GM20431 (cell line): ENCODE data around the gene SBNO1.
"Not testable (repeated sequence)": the region's sequence is repeated elsewhere in the genome, so short reads cannot be mapped to it uniquely, and the experiment has no call there.

Experiments used
- in situ Hi-C: fragments of 300-500 bp; cut with MseI, MboI; formaldehyde crosslinking; loops from one replicate; pipeline ENCODE4 v1.15.0; 2020; ENCODE audit warnings: low sequenced_read_pairs; ENCODE audit not compliant: unreplicated experiment

Gene SBNO1

GRCh38 chr12:123253641-123254459 is 110.8 kb downstream of the SBNO1 start:
- in situ Hi-C loops = no loop called here

DNA sequence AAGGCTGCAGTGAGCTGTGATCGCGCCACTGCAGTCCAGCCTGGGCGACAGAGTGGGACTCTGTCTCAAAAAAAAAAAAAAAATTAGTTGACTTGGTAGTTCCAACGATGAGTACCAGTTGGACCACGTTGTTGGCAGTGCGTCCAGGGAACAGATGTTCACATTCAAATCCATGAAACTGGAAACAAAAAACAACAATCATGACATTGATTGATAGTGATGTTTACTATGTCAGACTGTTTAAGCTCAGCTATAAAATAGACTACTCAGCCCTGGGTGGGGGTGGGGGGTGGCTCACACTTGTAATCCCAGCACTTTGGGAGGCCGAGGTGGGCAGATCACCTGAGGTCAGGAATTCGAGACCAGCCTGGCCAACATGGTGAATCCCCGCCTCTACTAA is 112.3 kb downstream of the SBNO1 start:
- in situ Hi-C loops = not testable (repeated sequence)

- in situ Hi-C loops = no loop called here
Measured at GRCh38 chr12:123251403-123252076, 113.1 kb downstream of the SBNO1 start.

- in situ Hi-C loops = no loop called here
Measured at GRCh38 chr12:123250471-123251383, 113.9 kb downstream of the SBNO1 start.

- in situ Hi-C loops = not testable (repeated sequence)
Measured at GRCh38 chr12:123248996-123249741, 115.5 kb downstream of the SBNO1 start.

GRCh38 chr12:123248129-123248528 is 116.5 kb downstream of the SBNO1 start:
- in situ Hi-C loops = not testable (repeated sequence)

- in situ Hi-C loops = no loop called here
Measured at GRCh38 chr12:123245678-123246077, 119.0 kb downstream of the SBNO1 start.

- in situ Hi-C loops = no loop called here
Measured at GRCh38 chr12:123243671-123244262, 120.9 kb downstream of the SBNO1 start.

DNA sequence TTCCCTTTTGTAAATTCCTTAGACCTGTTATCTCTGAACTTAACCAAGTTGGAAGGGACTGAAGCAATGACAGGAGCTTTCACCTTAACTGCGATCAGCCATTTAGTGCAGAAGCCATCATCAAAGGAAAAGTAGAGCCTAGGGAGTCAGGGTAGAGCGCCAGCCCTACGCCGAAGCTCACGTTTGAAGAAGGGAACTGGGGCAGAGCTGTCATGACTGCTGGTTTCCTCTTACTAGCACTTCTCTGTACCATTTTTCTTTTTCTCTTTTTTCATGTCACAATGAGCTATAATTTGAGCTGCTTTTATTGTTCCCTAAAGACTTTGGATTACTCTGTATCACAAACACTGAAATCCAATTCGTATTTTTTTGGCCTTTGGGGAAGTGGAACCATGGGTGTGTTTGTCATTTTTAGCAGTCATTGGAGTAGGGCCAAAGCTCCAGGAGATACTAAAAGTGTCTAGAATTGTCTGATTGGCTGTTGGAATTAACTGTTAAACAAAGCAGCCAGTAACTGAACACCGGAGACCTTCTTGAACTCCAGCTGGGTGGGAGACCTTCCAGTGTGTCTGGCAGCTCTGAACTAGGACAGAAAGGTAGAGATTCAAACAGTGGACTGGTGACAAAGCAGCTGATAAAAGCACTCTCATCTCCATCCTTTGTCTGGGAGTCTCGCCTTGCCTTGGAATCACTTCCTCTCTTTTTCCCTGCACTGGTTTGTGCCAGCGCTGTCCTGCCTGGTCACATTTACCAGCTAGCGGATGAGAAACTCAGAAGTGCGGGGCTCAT is 122.3 kb downstream of the SBNO1 start:
- in situ Hi-C loops = no loop called here
